ENCODE data around the gene RPS3.

DNA sequence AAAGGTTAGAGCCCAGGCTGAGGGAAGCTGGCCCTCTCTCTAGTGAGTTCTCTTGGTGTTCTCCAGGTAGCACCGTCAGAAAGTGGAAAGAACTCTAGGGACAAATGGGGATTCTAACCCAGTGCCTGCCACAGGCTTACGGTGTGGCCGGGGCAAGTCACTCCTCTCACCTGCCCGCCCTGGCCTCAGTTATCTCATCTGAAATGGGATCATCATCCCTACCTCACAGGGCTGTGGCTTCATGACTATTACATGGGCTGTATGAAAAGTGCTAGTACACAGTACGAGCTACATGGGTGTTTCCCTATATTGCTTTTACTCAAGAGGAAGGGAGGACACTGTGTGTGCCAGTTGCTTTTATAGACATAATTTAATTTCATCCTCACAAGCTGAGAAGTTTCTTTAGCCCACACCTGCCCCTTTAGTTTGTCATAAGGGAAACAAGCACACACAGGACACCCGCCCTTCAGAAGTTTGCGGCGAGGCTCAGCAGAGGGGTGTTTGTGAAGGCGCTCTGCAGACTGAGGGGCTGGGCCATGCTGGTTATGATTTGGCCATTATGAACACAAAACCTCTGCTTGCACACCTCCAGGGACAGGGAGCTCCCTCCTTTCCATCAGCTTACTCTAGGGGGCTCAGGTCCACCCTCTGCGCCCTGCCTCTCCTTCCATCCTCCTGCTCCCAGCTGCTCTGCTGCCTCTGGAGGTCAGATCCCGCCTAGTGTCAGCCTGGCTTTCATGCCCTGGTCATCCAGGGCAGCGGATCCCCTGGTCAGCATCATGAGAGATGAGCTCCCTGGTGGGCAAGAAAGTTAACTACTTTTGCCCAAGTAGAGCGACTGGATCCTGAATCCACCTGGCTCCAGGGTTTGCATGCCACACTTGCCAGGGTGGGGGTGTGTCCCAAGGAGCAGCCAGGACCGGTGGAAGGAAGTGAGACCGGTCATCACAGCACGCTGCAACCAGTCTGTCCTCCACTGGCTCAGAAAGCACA, 32.5 kb downstream of the RPS3 start:
- TF ChIP-seq CTCF (conservative IDR thresholded peaks at IDR 0.05 in 1 of 2, IDR thresholded peaks at IDR 0.05 in 1 of 2; ENCODE audit: extremely low read depth in 1 of 2, insufficient read depth in 1 of 2, low read depth in 1 of 2, low read length in 2 of 2) (no peak), EZH2 (IDR thresholded peaks at IDR 0.05; ENCODE audit: borderline replicate concordance, low read length) (no peak)

All from mammary epithelial cell (primary cell).